ENCODE results near the gene TSPYL4.

TSPYL4 gene

GRCh38 chr6:116201538-116201937 lies 52.3 kb downstream of the TSPYL4 start:
- H3K27me3 Mint-ChIP-seq, result no peaks in the 10 kb centered on the region
- DNase-seq, result no peak
- CTCF ChIA-PET, result no interaction called here
- H3K27ac Mint-ChIP-seq, result no peak overlapping the region
- no peak overlapping the region for H3K4me3 Mint-ChIP-seq
- H3K4me1 Mint-ChIP-seq, result no peaks in the 10 kb centered on the region
- no peaks in the 10 kb centered on the region for H3K9me3 Mint-ChIP-seq
- H3K36me3 Mint-ChIP-seq, result no peaks in the 10 kb centered on the region

- no peak for DNase-seq
- no peak overlapping the region for H3K4me3 Mint-ChIP-seq
- no peaks in the 10 kb centered on the region for H3K4me1 Mint-ChIP-seq
- no peaks in the 10 kb centered on the region for H3K36me3 Mint-ChIP-seq
- no peak overlapping the region for H3K27ac Mint-ChIP-seq
- no peaks in the 10 kb centered on the region for H3K27me3 Mint-ChIP-seq
- CTCF ChIA-PET, result no interaction called here
- no peaks in the 10 kb centered on the region for H3K9me3 Mint-ChIP-seq
Observed at GRCh38 chr6:116200619-116201249, 53.1 kb downstream of the TSPYL4 start.

Measured in activated naive CD4-positive, alpha-beta T cell treated with anti-CD3 and anti-CD28 coated beads, Interleukin-2, amount 10 ng/mL, durations not matched to agents 7 days and 5 days (primary cell).